DMS53 treated with DMSO at 0.1 percent for 48 hours (cell line): ENCODE data around the gene MPZL2.
A peak's percentile ranks its signal among the peaks of the same experiment; 100 is the strongest.
"Not testable (repeated sequence)": the region's sequence is repeated elsewhere in the genome, so short reads cannot be mapped to it uniquely, and the experiment has no call there.

Experiments
- DNase-seq: peaks from one replicate; lab custom pipeline; 2025; ENCODE audit not compliant: unreplicated experiment; lab: John Stamatoyannopoulos, UW

The MPZL2 gene

GRCh38 chr11:118263695-118264568 is at the start of gene MPZL2:
Gene MPZL2, minus strand, starts transcription at chr11:118264297. Its CDS starts 144 bp downstream, at chr11:118264153.
- DNase-seq: peak; percentile 58

GRCh38 chr11:118313242-118313641 is 49.1 kb upstream of the MPZL2 start:
- DNase-seq: no peak

GRCh38 chr11:118312328-118312727 is 48.2 kb upstream of the MPZL2 start:
- DNase-seq: no peak

GRCh38 chr11:118311518-118311917 is 47.4 kb upstream of the MPZL2 start:
- DNase-seq: no peak

GRCh38 chr11:118310781-118311485 is 46.8 kb upstream of the MPZL2 start:
- DNase-seq: no peak

GRCh38 chr11:118310271-118310670 is 46.2 kb upstream of the MPZL2 start:
- no peak for DNase-seq

- DNase-seq: not testable (repeated sequence)
Observed at GRCh38 chr11:118308995-118309528, 45.0 kb upstream of the MPZL2 start.

- no peak for DNase-seq
Observed at GRCh38 chr11:118306556-118306955, 42.5 kb upstream of the MPZL2 start.

- no peak for DNase-seq
Observed at GRCh38 chr11:118305726-118306125, 41.6 kb upstream of the MPZL2 start.

GRCh38 chr11:118304568-118305248 is 40.6 kb upstream of the MPZL2 start, which contains the start of gene CD3E:
Gene CD3E, plus strand, starts transcription at chr11:118304730. Its CDS starts 223 bp downstream, at chr11:118304953.
- DNase-seq: no peak

GRCh38 chr11:118304227-118304567 is 40.1 kb upstream of the MPZL2 start:
- DNase-seq: no peak

GRCh38 chr11:118301600-118302195 is 37.6 kb upstream of the MPZL2 start:
- no peak for DNase-seq

GRCh38 chr11:118295815-118296454 is 31.8 kb upstream of the MPZL2 start:
- peak; percentile 27 for DNase-seq

- no peak for DNase-seq
Observed at GRCh38 chr11:118295199-118295598, 31.1 kb upstream of the MPZL2 start.

- no peak for DNase-seq
Observed at GRCh38 chr11:118294053-118294452, 30.0 kb upstream of the MPZL2 start.

- no peak for DNase-seq
Observed at GRCh38 chr11:118291477-118292135, 27.5 kb upstream of the MPZL2 start.

- peak; percentile 74 for DNase-seq
Observed at GRCh38 chr11:118290923-118291322, 26.8 kb upstream of the MPZL2 start.

GRCh38 chr11:118289401-118289800 is 25.3 kb upstream of the MPZL2 start:
- no peak for DNase-seq

- no peak for DNase-seq
Observed at GRCh38 chr11:118287006-118287405, 22.9 kb upstream of the MPZL2 start.

- DNase-seq: no peak
Observed at GRCh38 chr11:118286545-118286944, 22.4 kb upstream of the MPZL2 start.
